HG03342 (cell line): ENCODE measurements around the gene FGD4.
"Not testable (repeated sequence)": the region's sequence is repeated elsewhere in the genome, so short reads cannot be mapped to it uniquely, and the experiment has no call there.

Experiments
- ATAC-seq: cut with Tn5 transposase; IDR thresholded peaks from one replicate; pipeline ENCODE4 v1.9.1; 2021; ENCODE audit warnings: mild to moderate bottlenecking, moderate library complexity; ENCODE audit not compliant: unreplicated experiment

FGD4 gene

GRCh38 chr12:32488132-32488531 lies 88.8 kb downstream of the FGD4 start:
- ATAC-seq: no peak

- no peak for ATAC-seq
Measured at GRCh38 chr12:32489070-32489469, 89.7 kb downstream of the FGD4 start.

GRCh38 chr12:32490801-32491200 lies 91.4 kb downstream of the FGD4 start:
- no peak for ATAC-seq

GRCh38 chr12:32493282-32493681 lies 93.9 kb downstream of the FGD4 start:
- no peak for ATAC-seq

- ATAC-seq: no peak
Measured at GRCh38 chr12:32494656-32495055, 95.3 kb downstream of the FGD4 start.

- ATAC-seq: no peak
Measured at GRCh38 chr12:32496946-32497345, 97.6 kb downstream of the FGD4 start.

- no peak for ATAC-seq
Measured at GRCh38 chr12:32497864-32498263, 98.5 kb downstream of the FGD4 start.

GRCh38 chr12:32499048-32499447 lies 99.7 kb downstream of the FGD4 start:
- no peak for ATAC-seq

- no peak for ATAC-seq
Measured at GRCh38 chr12:32501835-32502333, 102.5 kb downstream of the FGD4 start.

- no peak for ATAC-seq
Measured at GRCh38 chr12:32502693-32503502, 103.5 kb downstream of the FGD4 start.

GRCh38 chr12:32503730-32504129 lies 104.4 kb downstream of the FGD4 start:
- no peak for ATAC-seq

- ATAC-seq: no peak
Measured at GRCh38 chr12:32504591-32504990, 105.2 kb downstream of the FGD4 start.

- ATAC-seq: no peak
Measured at GRCh38 chr12:32505067-32505945, 105.9 kb downstream of the FGD4 start.

GRCh38 chr12:32507096-32507941 lies 108.0 kb downstream of the FGD4 start:
- not testable (repeated sequence) for ATAC-seq

GRCh38 chr12:32507942-32508320 lies 108.6 kb downstream of the FGD4 start:
- ATAC-seq: no peak

GRCh38 chr12:32508626-32509025 lies 109.3 kb downstream of the FGD4 start:
- ATAC-seq: no peak

- ATAC-seq: no peak
Measured at GRCh38 chr12:32509328-32510091, 110.2 kb downstream of the FGD4 start.

GRCh38 chr12:32511976-32512375 lies 112.6 kb downstream of the FGD4 start:
- ATAC-seq: not testable (repeated sequence)

GRCh38 chr12:32512379-32512778 lies 113.0 kb downstream of the FGD4 start:
- no peak for ATAC-seq

GRCh38 chr12:32512910-32513309 lies 113.6 kb downstream of the FGD4 start:
- no peak for ATAC-seq
